Prostate gland (tissue), 2 donors: ENCODE results near the gene PHC2.

Experiments used
- CTCF ChIP-seq, 4 experiments: fragments of 200-600 bp in 2 of 4; fragments of 450-650 bp in 2 of 4; sonication (generic) in 2 of 4; IDR thresholded peaks; 1 replicate in 3 of 4; 2 replicates in 1 of 4; pipeline ENCODE4 v1.5.1; 2016 to 2019; ENCODE audit warnings: antibody characterized with exemption in 4 of 4, mild to moderate bottlenecking in 2 of 4, moderate library complexity in 2 of 4
- POLR2A ChIP-seq: fragments of 450-650 bp; IDR thresholded peaks from one replicate; pipeline ENCODE4 v1.6.1; 2016; ENCODE audit warnings: antibody characterized with exemption, mild to moderate bottlenecking
- POLR2AphosphoS5 ChIP-seq: sonication (generic); formaldehyde crosslinking; IDR thresholded peaks from one replicate; pipeline ENCODE4 v1.6.1; 2017; ENCODE audit warnings: antibody characterized with exemption

DNA sequence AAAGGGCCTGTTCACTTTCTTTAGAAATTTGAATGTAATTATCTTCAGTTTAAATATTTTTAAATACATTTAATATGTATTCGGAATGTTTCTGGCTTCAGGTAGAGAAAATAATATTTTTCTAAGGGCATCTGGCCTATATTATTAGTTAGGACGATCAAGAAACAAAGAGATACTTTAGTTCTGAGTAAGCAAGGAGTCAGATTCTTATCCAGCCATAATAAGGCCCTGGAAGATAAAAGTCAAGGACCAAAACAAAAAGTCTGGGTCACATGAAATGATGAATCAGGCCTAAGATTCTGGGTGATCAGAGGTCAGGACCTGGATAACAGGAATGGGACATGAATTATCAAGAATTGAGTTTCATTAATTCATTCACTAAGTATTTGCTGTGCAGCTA lies 6.3 kb downstream of the PHC2 start:
- TF ChIP-seq CTCF (IDR thresholded peaks at IDR 0.05) (no peak), POLR2A (no peak), POLR2AphosphoS5 (no peak)
